ENCODE measurements around the gene ABHD12B. TPM values are rescaled to one million over a fixed set of nuclear protein-coding genes. Genes with fewer than 3 reads are reported as not detected.
A peak's percentile ranks its signal among the peaks of the same experiment; 100 is the strongest.

The ABHD12B gene
- polyA plus RNA-seq, 3 donors: 0.33 to 0.83 (median 0.62) TPM

DNA sequence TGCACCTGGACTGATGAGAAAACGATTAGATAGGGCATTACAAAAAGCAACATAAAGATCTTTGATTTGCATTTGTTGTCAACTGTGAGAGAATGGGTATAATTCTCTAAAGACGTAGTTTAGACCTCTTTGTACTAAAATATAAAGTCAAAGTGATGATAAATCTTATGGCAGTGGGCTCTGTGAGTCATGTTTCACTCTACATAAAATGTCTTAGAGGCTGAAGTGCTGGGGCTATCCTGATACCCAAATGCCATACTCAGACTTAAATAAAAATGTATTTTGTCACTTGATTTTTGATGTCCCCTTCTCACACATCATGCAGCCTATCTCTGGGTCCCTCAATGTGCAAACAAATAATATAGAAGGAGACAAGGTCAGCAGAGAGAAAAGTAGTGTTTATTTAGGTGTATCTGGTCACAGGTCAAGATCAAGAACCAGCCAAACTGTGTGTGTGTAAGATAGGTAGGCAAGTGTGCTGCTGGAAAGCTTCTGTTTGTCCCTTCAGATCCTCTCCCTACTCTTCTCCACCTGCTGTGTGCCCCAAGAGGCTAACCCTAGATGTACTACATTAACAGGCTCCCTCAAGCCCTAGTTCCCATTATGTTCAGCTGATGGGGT is 33.9 kb upstream of the ABHD12B start:
- no peak for DNase-seq (ENCODE audit: low read depth in 3 of 3, low spot score in 2 of 3)

GRCh38 chr14:50839048-50839447 is 32.8 kb upstream of the ABHD12B start:
- DNase-seq (ENCODE audit: low read depth in 3 of 3, low spot score in 2 of 3): no peak

DNA sequence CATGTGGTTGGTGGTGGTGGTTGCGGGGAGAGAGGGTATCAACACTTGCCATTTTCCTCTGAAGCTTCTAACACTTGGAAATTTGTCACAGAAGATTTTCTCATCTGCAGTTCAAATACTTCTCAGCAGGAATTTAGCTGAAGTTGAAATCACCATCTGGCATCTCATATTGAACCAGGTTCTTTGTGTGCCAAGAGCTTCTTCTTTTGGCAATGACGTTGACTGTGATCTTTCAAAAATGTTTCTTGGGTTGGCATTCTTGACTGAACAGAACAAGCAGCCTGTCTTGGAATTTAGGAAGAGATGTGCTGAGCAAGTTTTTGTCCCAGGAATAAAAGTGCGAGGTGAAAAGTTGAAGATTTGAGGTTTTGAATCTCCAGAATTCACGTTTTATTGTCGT is 32.2 kb upstream of the ABHD12B start:
- DNase-seq (ENCODE audit: low read depth in 3 of 3, low spot score in 2 of 3): no peak

- DNase-seq (ENCODE audit: low read depth in 3 of 3, low spot score in 2 of 3): no peak
These were observed 27.5 kb upstream of the ABHD12B start for GRCh38 chr14:50844391-50844790.

DNA sequence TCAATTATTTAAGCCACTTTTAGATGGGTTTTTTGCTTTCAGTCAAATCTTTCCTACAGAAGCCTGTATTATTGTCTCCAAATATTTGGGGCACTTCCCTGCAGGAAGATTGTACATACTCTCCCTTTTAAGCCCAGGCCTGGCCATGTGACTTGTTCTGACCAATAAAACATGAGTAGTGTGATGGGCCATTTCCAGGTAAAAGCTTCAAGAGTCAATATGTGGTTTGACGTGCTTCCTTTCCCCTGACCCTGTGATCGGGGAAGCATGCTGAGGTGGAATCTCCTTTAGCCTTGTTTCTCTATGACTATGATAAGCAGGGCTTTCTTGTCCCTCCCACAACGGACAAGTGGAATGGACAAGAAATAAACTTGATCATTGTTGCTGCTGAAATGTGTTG is 26.7 kb upstream of the ABHD12B start:
- no peak for DNase-seq (ENCODE audit: low read depth in 3 of 3, low spot score in 2 of 3)

DNA sequence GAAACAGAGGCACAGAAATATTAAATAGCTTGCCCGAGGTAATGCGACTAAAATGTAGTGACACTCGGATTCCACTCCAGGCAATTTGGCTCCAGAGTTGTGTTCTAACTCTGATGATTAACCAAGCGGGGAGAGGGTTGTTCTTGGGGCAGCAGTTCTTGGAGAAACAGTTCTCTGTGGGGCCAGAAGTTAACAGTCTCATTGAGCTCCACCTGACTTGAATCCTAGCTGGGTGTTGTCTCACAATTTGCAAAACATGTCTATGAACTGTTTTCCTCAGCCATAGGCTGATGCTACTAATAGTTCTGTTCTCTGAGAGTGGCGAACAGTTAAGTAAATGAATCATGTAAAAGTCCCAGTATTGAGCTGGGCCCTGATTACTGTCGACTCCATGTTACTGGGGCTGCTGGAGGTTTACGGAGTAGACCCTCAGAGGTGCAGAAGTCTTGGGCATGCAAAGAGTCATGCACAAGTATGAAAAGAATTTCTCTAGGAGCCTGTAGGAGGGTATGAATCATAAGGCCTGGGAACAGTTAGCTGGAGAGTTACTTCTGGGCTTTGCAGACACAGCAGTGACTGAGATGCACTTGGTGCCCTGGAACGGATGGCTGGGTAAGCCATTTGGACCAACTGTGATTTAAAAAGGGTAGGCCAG is 25.5 kb upstream of the ABHD12B start:
- DNase-seq (ENCODE audit: low read depth in 3 of 3, low spot score in 2 of 3): no peak

GRCh38 chr14:50853891-50854290 is 18.0 kb upstream of the ABHD12B start:
- no peak for DNase-seq (ENCODE audit: low read depth in 3 of 3, low spot score in 2 of 3)

- no peak for DNase-seq (ENCODE audit: low read depth in 3 of 3, low spot score in 2 of 3)
These were observed 17.3 kb upstream of the ABHD12B start for GRCh38 chr14:50854521-50854920.

- DNase-seq (ENCODE audit: low read depth in 3 of 3, low spot score in 2 of 3): no peak
These were observed 16.3 kb upstream of the ABHD12B start for GRCh38 chr14:50855558-50855957.

- no peak for DNase-seq (ENCODE audit: low read depth in 3 of 3, low spot score in 2 of 3)
These were observed 15.2 kb upstream of the ABHD12B start for GRCh38 chr14:50856660-50857059.

DNA sequence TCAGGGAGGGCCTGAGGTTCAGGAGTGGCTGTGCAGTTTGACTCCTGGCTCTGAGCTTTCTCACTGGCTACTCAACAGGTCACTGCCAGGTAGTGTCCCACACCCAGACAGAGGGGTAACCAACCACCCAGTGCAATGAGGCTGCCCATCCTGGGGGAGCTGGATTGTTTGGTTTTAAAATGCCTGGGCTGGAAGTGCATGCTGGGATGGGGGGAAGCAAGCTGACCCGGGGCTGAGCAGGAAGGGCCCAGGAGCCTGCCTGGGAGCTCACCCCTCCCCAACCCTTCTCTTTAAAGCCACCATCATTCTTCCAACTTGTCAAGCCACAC is 12.6 kb upstream of the ABHD12B start:
- DNase-seq (ENCODE audit: low read depth in 3 of 3, low spot score in 2 of 3): no peak

DNA sequence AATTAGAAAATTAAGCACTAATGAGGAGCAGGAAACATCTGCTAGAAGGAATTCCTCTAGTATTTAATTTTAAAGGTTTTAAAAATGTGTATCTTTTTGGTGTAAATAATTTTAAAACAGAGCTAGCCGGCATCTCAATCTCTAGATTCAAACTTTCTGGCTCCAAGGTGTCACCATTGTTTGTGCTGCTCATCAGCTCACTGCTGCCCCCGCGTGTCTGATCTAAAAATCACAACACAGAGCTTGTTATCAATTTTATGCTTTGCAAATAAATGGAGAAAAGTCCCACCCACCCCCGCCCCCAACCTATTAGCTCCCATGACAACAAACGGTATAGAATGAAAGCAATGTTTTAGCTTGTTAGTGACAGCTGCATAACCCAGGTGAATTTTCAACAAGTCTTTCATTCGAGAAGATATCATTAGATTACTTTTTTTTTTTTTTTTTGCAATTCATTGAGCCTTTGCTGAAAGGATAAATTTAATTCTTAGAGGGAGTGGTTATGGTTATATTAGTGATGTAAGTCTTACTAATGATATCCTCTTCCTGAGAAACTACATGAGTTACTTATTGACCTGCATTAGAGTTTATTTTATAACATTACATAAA is 11.3 kb upstream of the ABHD12B start:
- DNase-seq (ENCODE audit: low read depth in 3 of 3, low spot score in 2 of 3): peak; percentile 57 to 74 (median 64)

GRCh38 chr14:50862036-50862570 is 9.8 kb upstream of the ABHD12B start:
- DNase-seq (ENCODE audit: low read depth in 3 of 3, low spot score in 2 of 3): no peak

DNA sequence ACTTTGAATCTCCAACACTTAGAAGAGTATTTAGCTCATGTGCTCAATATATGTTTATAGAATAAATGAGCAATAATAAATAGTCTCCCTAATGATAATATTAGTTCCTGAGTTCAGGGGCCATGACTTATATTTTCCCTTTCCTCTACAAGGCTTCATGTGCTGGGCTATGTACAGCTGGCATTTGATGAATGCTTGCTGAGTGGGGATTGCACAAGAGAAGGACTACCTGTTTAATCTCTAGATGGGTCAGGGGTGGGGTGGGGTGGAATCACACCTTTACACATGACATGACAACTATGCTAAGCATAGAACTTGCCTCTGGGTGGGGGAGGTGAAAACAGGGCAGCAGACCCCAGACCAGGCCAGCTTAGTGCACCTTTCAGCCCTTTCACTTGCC is 7.6 kb upstream of the ABHD12B start:
- DNase-seq (ENCODE audit: low read depth in 3 of 3, low spot score in 2 of 3): no peak

DNA sequence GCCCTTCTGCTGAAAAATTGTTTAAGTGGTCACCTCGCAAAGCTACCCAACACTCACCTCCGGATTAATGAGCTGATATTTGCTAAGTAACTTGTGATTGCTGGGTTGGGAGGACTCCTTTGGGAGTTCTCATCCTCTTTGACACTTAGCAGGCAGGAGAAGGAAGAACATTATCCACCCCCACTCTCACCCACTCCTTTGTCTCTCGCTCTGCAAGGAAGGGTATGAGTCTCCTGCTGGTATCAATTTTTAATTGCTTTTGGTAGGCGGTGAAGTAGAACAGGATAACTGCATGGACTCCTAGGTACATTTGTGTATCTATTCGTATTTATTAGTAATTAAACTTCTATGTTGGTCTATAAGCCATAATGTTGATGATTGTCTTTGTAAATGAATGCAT is 6.9 kb upstream of the ABHD12B start:
- no peak for DNase-seq (ENCODE audit: low read depth in 3 of 3, low spot score in 2 of 3)

DNA sequence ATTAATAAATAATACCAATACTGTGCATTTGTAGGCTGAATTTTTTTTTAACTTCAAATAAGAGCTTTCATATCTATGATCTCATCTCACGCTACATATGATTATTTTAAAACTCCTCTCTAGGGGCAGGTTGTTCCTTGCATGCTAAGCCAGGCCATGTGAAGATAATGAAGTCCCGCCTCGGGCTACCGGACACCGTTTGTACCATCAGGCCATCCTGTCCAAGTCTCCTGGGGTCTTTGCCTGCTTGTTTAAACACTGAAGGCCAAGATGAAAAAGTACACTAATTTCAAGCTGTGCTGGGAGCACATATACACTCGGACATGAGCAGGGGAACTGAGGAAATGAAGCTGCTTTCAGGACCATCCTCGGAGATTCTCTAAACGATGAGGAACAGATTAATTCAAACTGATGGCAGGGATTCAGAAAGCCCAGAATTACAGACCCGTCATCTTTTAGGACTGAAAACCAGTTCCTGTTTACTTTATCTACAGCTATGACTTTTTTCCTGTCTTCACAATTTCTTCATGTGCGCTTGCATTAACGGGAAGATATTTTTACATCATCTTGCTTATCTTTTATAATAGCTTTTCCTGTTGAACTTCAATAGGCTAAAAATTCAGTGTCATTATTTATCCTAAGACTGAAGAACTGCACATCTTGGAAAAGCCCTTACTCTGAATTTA is 6.3 kb upstream of the ABHD12B start:
- no peak for DNase-seq (ENCODE audit: low read depth in 3 of 3, low spot score in 2 of 3)

- DNase-seq (ENCODE audit: low read depth in 3 of 3, low spot score in 2 of 3): no peak
These were observed 625 bp upstream of the ABHD12B start for GRCh38 chr14:50871228-50871627.

DNA sequence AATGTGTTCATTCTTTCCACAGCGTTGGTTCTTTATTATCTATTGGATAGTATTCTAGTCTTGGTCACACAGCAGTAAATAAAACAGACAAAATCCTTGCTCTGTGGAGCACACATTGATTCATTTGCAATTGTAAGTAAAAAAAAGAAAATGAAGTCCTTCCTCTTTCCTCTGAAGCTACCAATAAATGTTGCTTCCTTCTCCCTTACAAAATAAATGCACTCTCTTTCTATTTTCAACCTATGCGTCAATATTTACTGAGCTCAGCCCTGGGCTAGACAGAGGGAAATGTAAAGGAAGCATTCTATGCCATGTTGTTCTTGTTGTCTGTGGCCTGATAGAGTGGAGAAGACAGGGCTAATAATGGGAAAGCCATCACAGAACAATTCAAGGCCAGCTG is 2.9 kb downstream of the ABHD12B start:
- DNase-seq (ENCODE audit: low read depth in 3 of 3, low spot score in 2 of 3): no peak

DNA sequence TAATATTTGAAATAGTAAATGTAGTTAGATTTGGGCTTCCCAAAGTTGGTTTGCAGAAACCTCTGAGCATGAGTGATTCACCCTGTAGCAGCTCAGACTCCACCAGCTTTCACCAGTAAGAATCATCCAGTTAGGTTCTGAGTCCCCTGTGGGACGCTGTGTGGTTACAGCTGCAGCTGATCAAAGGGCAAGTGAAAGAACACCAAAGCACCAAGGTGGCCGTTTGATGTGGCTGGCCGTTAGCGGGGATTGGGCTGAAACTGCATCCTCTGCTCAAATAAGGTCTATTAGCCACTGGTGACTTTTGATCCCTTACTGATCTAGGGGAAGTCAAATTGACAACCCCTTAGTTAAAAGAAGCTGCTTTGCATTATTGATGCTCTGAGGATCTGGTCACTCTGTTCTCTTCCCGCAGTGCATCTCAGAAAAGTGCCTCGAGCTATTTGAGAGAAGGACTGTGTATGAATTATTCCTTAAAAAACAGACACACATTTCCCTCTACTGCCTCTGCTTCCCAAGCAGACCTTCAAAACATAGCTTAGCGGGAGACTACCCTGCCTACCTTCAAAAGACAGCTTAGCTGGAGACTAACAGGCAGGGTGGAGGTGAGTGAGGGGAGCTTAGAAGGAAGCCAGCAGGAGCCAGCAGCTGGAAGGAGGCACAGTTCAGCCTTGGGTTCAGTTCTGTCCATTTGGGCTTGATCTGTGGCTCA is 3.7 kb downstream of the ABHD12B start:
- DNase-seq (ENCODE audit: low read depth in 3 of 3, low spot score in 2 of 3): no peak

- no peak for DNase-seq (ENCODE audit: low read depth in 3 of 3, low spot score in 2 of 3)
These were observed 11.3 kb downstream of the ABHD12B start for GRCh38 chr14:50882932-50883826.

Data from right renal cortex interstitium (tissue), 3 donors.